CD14-positive monocyte (primary cell): ENCODE measurements around the gene MLXIP. TPM values are rescaled to one million over a fixed set of nuclear protein-coding genes. Genes with fewer than 3 reads are reported as not detected.

ENCODE experiments used
- DNase-seq, 3 donors: peaks; one replicate each; pipeline ENCODE4 v3.0.0-alpha.2; 2011 to 2022
- H2AFZ ChIP-seq: 2 replicates; pipeline ENCODE4 v1.6.0; 2012; ENCODE audit warnings: mild to moderate bottlenecking, low read depth, low read length, inconsistent platforms; ENCODE audit not compliant: insufficient read depth, poor library complexity, severe bottlenecking
- H3K27ac ChIP-seq, 2 donors: 1 replicate in 1 of 2; 2 replicates in 1 of 2; pipeline ENCODE4 v1.5.1; 2012 to 2013; ENCODE audit warnings: low read length in 2 of 2, control low read depth in 1 of 2, inconsistent platforms in 1 of 2, low read depth in 1 of 2, mild to moderate bottlenecking in 1 of 2
- H3K27me3 ChIP-seq, 2 donors: one replicate each; pipeline versions ENCODE4 v1.6.0 to v1.6.1; 2011 to 2013; ENCODE audit warnings: low read length in 2 of 2; ENCODE audit not compliant: control insufficient read depth in 2 of 2, insufficient read depth in 2 of 2
- H3K36me3 ChIP-seq, 2 donors: replicated peaks in 1 of 2; 1 replicate in 1 of 2; 2 replicates in 1 of 2; pipeline versions ENCODE4 v1.5.1 to v1.6.1; 2012 to 2013; ENCODE audit warnings: low read length in 2 of 2, control low read depth in 1 of 2, inconsistent platforms in 1 of 2, mild to moderate bottlenecking in 1 of 2; ENCODE audit not compliant: insufficient read depth in 2 of 2, control insufficient read depth in 1 of 2
- H3K4me1 ChIP-seq, 2 donors: 1 replicate in 1 of 2; 2 replicates in 1 of 2; pipeline versions ENCODE4 v1.5.1 to v1.6.1; 2012 to 2013; ENCODE audit warnings: low read length in 2 of 2, control low read depth in 1 of 2, inconsistent platforms in 1 of 2, mild to moderate bottlenecking in 1 of 2, moderate library complexity in 1 of 2; ENCODE audit not compliant: insufficient read depth in 2 of 2, control insufficient read depth in 1 of 2
- H3K4me2 ChIP-seq: replicated peaks from 2 replicates; pipeline ENCODE3; 2012; ENCODE audit warnings: low read length, moderate library complexity, mild to moderate bottlenecking; ENCODE audit not compliant: poor library complexity, severe bottlenecking; ENCODE audit errors: extremely low read depth
- H3K4me3 ChIP-seq, 3 experiments: fragments of 200-600 bp in 1 of 3; sonication (generic) in 1 of 3; replicated peaks in 1 of 3; 1 replicate in 2 of 3; 2 replicates in 1 of 3; pipeline ENCODE4 v1.5.1; 2011 to 2013; ENCODE audit warnings: low read length in 3 of 3, mild to moderate bottlenecking in 3 of 3, control low read depth in 2 of 3, low read depth in 2 of 3, inconsistent platforms in 1 of 3, moderate library complexity in 1 of 3
- H3K79me2 ChIP-seq: 2 replicates; pipeline ENCODE4 v1.6.0; 2012; ENCODE audit warnings: mild to moderate bottlenecking, control low read depth, inconsistent platforms, low read length, moderate library complexity; ENCODE audit not compliant: insufficient read depth
- H3K9ac ChIP-seq: 2 replicates; pipeline ENCODE4 v1.6.0; 2017; ENCODE audit warnings: low read length, mild to moderate bottlenecking; ENCODE audit not compliant: insufficient read depth, poor library complexity, severe bottlenecking
- H3K9me3 ChIP-seq, 2 donors: replicated peaks in 1 of 2; 1 replicate in 1 of 2; 2 replicates in 1 of 2; pipeline versions ENCODE4 v1.5.1 to v1.6.1; 2012 to 2013; ENCODE audit warnings: low read length in 2 of 2, control low read depth in 1 of 2; ENCODE audit not compliant: control insufficient read depth in 1 of 2, insufficient read depth in 1 of 2
- H4K20me1 ChIP-seq: 2 replicates; pipeline ENCODE4 v1.6.0; 2012; ENCODE audit warnings: mild to moderate bottlenecking, low read length, control low read depth, moderate library complexity; ENCODE audit not compliant: insufficient read depth
- H3K27ac Mint-ChIP-seq, 7 donors: one replicate each; pipeline ENCODE4 v1.8.0; 2020; ENCODE audit warnings: mild to moderate bottlenecking in 7 of 7, mixed read lengths in 7 of 7, moderate library complexity in 6 of 7, inconsistent platforms in 2 of 7
- H3K27me3 Mint-ChIP-seq, 3 donors: one replicate each; pipeline ENCODE4 v1.8.0; 2021 to 2022; ENCODE audit warnings: low read depth in 3 of 3, mild to moderate bottlenecking in 3 of 3, mixed read lengths in 3 of 3, moderate library complexity in 3 of 3, inconsistent platforms in 1 of 3
- H3K36me3 Mint-ChIP-seq, 2 donors: one replicate each; pipeline ENCODE4 v1.8.0; 2020; ENCODE audit warnings: mixed read lengths in 2 of 2, inconsistent platforms in 1 of 2, mild to moderate bottlenecking in 1 of 2
- H3K4me1 Mint-ChIP-seq: one replicate; pipeline ENCODE4 v1.8.0; 2020; ENCODE audit warnings: mild to moderate bottlenecking, mixed read lengths
- H3K4me3 Mint-ChIP-seq, 2 donors: one replicate each; pipeline ENCODE4 v1.8.0; 2020; ENCODE audit warnings: mild to moderate bottlenecking in 2 of 2, mixed read lengths in 2 of 2, moderate library complexity in 1 of 2
- H3K9me3 Mint-ChIP-seq, 7 donors: one replicate each; pipeline ENCODE4 v1.8.0; 2020 to 2022; ENCODE audit warnings: mixed read lengths in 7 of 7, mild to moderate bottlenecking in 6 of 7, moderate library complexity in 6 of 7, inconsistent platforms in 2 of 7
- CTCF ChIP-seq: fragments of 200-600 bp; IDR thresholded peaks from one replicate; pipeline ENCODE4 v1.8.0; 2022; ENCODE audit warnings: antibody characterized with exemption, mild to moderate bottlenecking
- WGBS: methylation state at CpG from one replicate; pipeline ENCODE4 v1.1.5; 2013; ENCODE audit warnings: missing lambda C conversion rate; ENCODE audit not compliant: insufficient coverage; 5-methylcytosine and 5-hydroxymethylcytosine counted together
- intact Hi-C, 2 donors: fragments of 100-400 bp; cut with micrococcal nuclease; formaldehyde crosslinking; loops; one replicate each; pipeline versions ENCODE4 v1.15.0 to v1.15.1; 2023
- polyA plus RNA-seq, 3 donors: library from polyadenylated mRNA; depleted of rRNA in 1 of 3; unstranded in 2 of 3; stranded (reverse) in 1 of 3; fragments of 300-500 nt in 2 of 3; fragments of >200 nt in 1 of 3; fragmentation: Illumina TruSeq in 2 of 3; gene quantifications; 1 replicate in 2 of 3; 2 replicates in 1 of 3; pipeline ENCODE4 v1.2.3, GENCODE V29; 2012 to 2021

MLXIP gene
- polyA plus RNA-seq, 3 donors = 4.5 to 44.8 (median 4.6) TPM

GRCh38 chr12:122166422-122167349 lies 88.1 kb downstream of the MLXIP start:
- Mint-ChIP-seq H3K27me3 (peaks cover 2 to 3% (median 2%) of the 10 kb centered on the region in 3 donors), H3K9me3 (no peaks in the 10 kb centered on the region), H3K4me1 (no peaks in the 10 kb centered on the region), H3K27ac (no peak overlapping the region), H3K36me3 (no peaks in the 10 kb centered on the region), H3K4me3 (no peak overlapping the region)
- H3K27me3 ChIP-seq = no peaks in the 10 kb centered on the region
- H3K9me3 ChIP-seq = no peaks in the 10 kb centered on the region
- no peak overlapping the region for H3K4me2 ChIP-seq
- H3K27ac ChIP-seq = no peak overlapping the region
- 87% methylated on average over 14 of the region's 22 CpGs for WGBS
- no peaks in the 10 kb centered on the region for H3K4me1 ChIP-seq
- no peak overlapping the region for H3K4me3 ChIP-seq
- no peak overlapping the region for H2AFZ ChIP-seq
- H3K9ac ChIP-seq = no peak overlapping the region
- H3K79me2 ChIP-seq = no peaks in the 10 kb centered on the region
- H4K20me1 ChIP-seq = no peaks in the 10 kb centered on the region
- H3K36me3 ChIP-seq = no peaks in the 10 kb centered on the region
- no peak for DNase-seq
- TF ChIP-seq CTCF = no peak
- intact Hi-C loops = no loop called here

GRCh38 chr12:122167356-122167925 lies 88.9 kb downstream of the MLXIP start:
- intact Hi-C loops = no loop called here

More at GRCh38 chr12:122167356-122167925, 88.9 kb downstream of the MLXIP start:
- TF ChIP-seq CTCF = no peak
- no peak overlapping the region for H3K27ac Mint-ChIP-seq
- H3K9me3 Mint-ChIP-seq = no peaks in the 10 kb centered on the region
- Histone ChIP-seq H3K79me2 (no peaks in the 10 kb centered on the region), H3K4me2 (no peak overlapping the region), H3K9me3 (no peaks in the 10 kb centered on the region), H3K27me3 (no peaks in the 10 kb centered on the region), H3K9ac (no peak overlapping the region), H4K20me1 (no peaks in the 10 kb centered on the region), H3K4me1 (no peaks in the 10 kb centered on the region), H2AFZ (no peak overlapping the region), H3K27ac (no peak overlapping the region), H3K4me3 (no peak overlapping the region), H3K36me3 (no peaks in the 10 kb centered on the region)
- no peaks in the 10 kb centered on the region for H3K36me3 Mint-ChIP-seq
- no peak overlapping the region for H3K4me3 Mint-ChIP-seq
- DNase-seq = no peak
- 93% methylated on average over 3 of the region's 10 CpGs for WGBS
- H3K4me1 Mint-ChIP-seq = no peaks in the 10 kb centered on the region
- peaks cover 2 to 5% (median 2%) of the 10 kb centered on the region in 3 donors for H3K27me3 Mint-ChIP-seq
